ENCODE measurements around the gene RASA4B. TPM values are rescaled to one million over a fixed set of nuclear protein-coding genes. Genes with fewer than 3 reads are reported as not detected.
A peak's percentile ranks its signal among the peaks of the same experiment; 100 is the strongest.
"Not testable (repeated sequence)": the region's sequence is repeated elsewhere in the genome, so short reads cannot be mapped to it uniquely, and the experiment has no call there.

Gene RASA4B
- total and polyA plus RNA-seq, 2 of the 4 experiments (the other 2 are of a cell fraction) = 1.8 to 7.7 TPM

DNA sequence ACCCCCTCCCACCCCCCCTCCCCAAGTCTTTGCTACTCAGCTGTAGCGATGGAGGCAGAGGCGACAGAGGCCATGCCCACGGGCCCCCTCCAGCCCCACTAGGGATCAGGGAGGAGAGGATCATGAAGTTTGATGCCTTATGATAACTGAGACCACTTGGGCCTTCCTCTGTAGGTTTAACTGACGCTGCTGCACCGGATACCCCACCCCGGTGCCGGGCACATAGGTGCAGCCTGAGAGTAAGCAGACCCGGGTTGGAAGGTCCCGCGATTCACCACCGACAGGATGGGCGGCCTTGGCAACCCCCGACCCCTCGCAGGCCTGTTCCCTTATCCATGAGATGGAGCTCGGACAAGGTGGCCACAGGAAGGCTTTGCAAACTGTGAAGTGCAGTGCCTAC lies 23.6 kb downstream of the RASA4B start:
- BruUV-seq (replicated peaks); dilution Hi-C loops (cut with HindIII; ENCODE audit: low sequenced_read_pairs, unreplicated experiment); CTCF ChIA-PET: not testable (repeated sequence)

DNA sequence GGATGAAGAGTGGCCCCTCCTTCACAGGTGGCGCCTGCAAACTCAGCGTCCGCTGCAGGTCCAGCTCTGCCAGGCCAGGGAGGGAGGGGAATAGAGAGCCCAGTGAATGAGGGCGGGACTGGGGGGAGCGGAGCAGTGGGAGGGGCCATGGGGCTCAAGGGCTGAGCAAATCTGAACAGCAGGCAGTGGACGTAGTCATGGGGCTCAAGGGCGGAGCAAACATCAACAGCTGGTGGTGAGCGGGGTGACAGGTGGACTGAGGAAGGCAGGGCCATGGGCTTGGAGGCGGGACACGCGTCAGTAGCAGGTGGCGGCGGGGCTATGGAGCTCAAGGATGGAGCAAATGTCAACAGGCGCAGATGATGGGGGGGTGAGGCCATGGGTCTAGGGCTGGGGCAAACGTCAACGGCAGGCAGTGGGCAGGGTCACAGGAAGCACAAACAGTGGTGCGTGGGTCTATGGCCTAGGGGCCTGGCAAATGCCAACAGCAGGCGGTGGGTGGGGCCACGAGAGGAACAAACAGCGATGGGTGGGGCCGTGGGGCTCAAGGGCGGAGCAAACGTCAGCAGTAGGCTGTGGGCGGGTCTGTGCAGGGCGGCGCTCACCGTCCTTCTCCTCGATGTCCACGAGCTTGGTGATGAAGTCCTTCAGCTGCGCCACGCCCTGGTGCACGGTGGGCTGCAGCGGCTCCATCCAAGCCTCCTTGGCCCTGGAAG lies 24.2 kb downstream of the RASA4B start:
- H4K5ac ChIP-seq (ENCODE audit: low read depth, low read length); H3K9me1 ChIP-seq (ENCODE audit: insufficient read depth, low read length); POLR2A ChIA-PET (ENCODE audit: unreplicated experiment); DNase-seq; H3K4me2 ChIP-seq (ENCODE audit: low read depth, low read length); H3K27ac ChIP-seq (ENCODE audit: insufficient read depth, low read length); H3K4ac ChIP-seq (ENCODE audit: low read depth, low read length); H2BK5ac ChIP-seq (ENCODE audit: low read depth, low read length, poor library complexity, severe bottlenecking); H4K20me1 ChIP-seq (ENCODE audit: insufficient read depth, low read length); BruUV-seq (replicated peaks); H4K8ac ChIP-seq (ENCODE audit: low read depth in 2 of 2, low read length in 2 of 2); H2AFZ ChIP-seq (replicated peaks; ENCODE audit: low read length, poor library complexity); intact Hi-C loops (cut with micrococcal nuclease); H3K23ac ChIP-seq (ENCODE audit: low read depth, low read length); H3K9ac ChIP-seq (ENCODE audit: low read depth, low read length); H3K4me1 ChIP-seq (ENCODE audit: control insufficient read depth, insufficient read depth, low read length); in situ Hi-C loops (cut with MboI; ENCODE audit: low sequenced_read_pairs); H3K9me3 ChIP-seq (ENCODE audit: control insufficient read depth, insufficient read depth, low read length); CTCF ChIA-PET; H2BK15ac ChIP-seq (ENCODE audit: low read depth, low read length); H2BK120ac ChIP-seq (ENCODE audit: low read depth, low read length); H3K79me1 ChIP-seq (ENCODE audit: low read depth in 1 of 2, low read length in 2 of 2); H3K27me3 ChIP-seq (ENCODE audit: control insufficient read depth, insufficient read depth, low read length); H4K91ac ChIP-seq (ENCODE audit: insufficient read depth, low read depth, low read length); H3K56ac ChIP-seq (ENCODE audit: extremely low read depth, insufficient read depth, low read length); H2AK9ac ChIP-seq (replicated peaks; ENCODE audit: low read depth, low read length, poor library complexity); H2BK20ac ChIP-seq (ENCODE audit: low read depth, low read length); H3K4me3 ChIP-seq (ENCODE audit: insufficient read depth, low read depth, low read length); H3K14ac ChIP-seq (replicated peaks; ENCODE audit: low read depth, low read length); dilution Hi-C loops (cut with HindIII; ENCODE audit: low sequenced_read_pairs, unreplicated experiment); H2AK5ac ChIP-seq (ENCODE audit: low read depth, low read length); H3K18ac ChIP-seq (ENCODE audit: low read depth, low read length); H3K36me3 ChIP-seq (ENCODE audit: control insufficient read depth, insufficient read depth, low read length): not testable (repeated sequence)
- peak; percentile 22 for ATAC-seq (ENCODE audit: low read depth)
- no CpG with 5 or more reads among the region's 33 CpGs for WGBS, 2 experiments (ENCODE audit: extremely low coverage in 2 of 2, insufficient read length in 1 of 2)

More for the DNA sequence above, 23.6 kb downstream of the RASA4B start:
- H3K36me3 ChIP-seq (ENCODE audit: control insufficient read depth, insufficient read depth, low read length); H3K4me3 ChIP-seq (ENCODE audit: insufficient read depth, low read depth, low read length); H2BK120ac ChIP-seq (ENCODE audit: low read depth, low read length); H3K23ac ChIP-seq (ENCODE audit: low read depth, low read length); in situ Hi-C loops (cut with MboI; ENCODE audit: low sequenced_read_pairs); POLR2A ChIA-PET (ENCODE audit: unreplicated experiment); H3K4me1 ChIP-seq (ENCODE audit: control insufficient read depth, insufficient read depth, low read length); H3K79me1 ChIP-seq (ENCODE audit: low read depth in 1 of 2, low read length in 2 of 2); H2BK5ac ChIP-seq (ENCODE audit: low read depth, low read length, poor library complexity, severe bottlenecking); H3K27ac ChIP-seq (ENCODE audit: insufficient read depth, low read length); H3K27me3 ChIP-seq (ENCODE audit: control insufficient read depth, insufficient read depth, low read length); ATAC-seq (ENCODE audit: low read depth); H3K9ac ChIP-seq (ENCODE audit: low read depth, low read length); H3K14ac ChIP-seq (replicated peaks; ENCODE audit: low read depth, low read length); intact Hi-C loops (cut with micrococcal nuclease); H2BK20ac ChIP-seq (ENCODE audit: low read depth, low read length); H2AK9ac ChIP-seq (replicated peaks; ENCODE audit: low read depth, low read length, poor library complexity); H3K9me1 ChIP-seq (ENCODE audit: insufficient read depth, low read length); H3K9me3 ChIP-seq (ENCODE audit: control insufficient read depth, insufficient read depth, low read length); H2BK15ac ChIP-seq (ENCODE audit: low read depth, low read length); DNase-seq; H4K5ac ChIP-seq (ENCODE audit: low read depth, low read length); H3K4me2 ChIP-seq (ENCODE audit: low read depth, low read length); H2AK5ac ChIP-seq (ENCODE audit: low read depth, low read length); H3K4ac ChIP-seq (ENCODE audit: low read depth, low read length); H2AFZ ChIP-seq (replicated peaks; ENCODE audit: low read length, poor library complexity); H4K8ac ChIP-seq (ENCODE audit: low read depth in 2 of 2, low read length in 2 of 2); H3K56ac ChIP-seq (ENCODE audit: extremely low read depth, insufficient read depth, low read length); H4K20me1 ChIP-seq (ENCODE audit: insufficient read depth, low read length); H3K18ac ChIP-seq (ENCODE audit: low read depth, low read length); H4K91ac ChIP-seq (ENCODE audit: insufficient read depth, low read depth, low read length): not testable (repeated sequence)
- WGBS, 2 experiments (ENCODE audit: extremely low coverage in 2 of 2, insufficient read length in 1 of 2) = no CpG with 5 or more reads among the region's 15 CpGs
